ENCODE data around the gene CLIC4. TPM values are rescaled to one million over a fixed set of nuclear protein-coding genes. Genes with fewer than 3 reads are reported as not detected.

The CLIC4 gene
- total and polyA plus RNA-seq, 2 experiments from 2014 or later: 92.5 to 308 TPM

DNA sequence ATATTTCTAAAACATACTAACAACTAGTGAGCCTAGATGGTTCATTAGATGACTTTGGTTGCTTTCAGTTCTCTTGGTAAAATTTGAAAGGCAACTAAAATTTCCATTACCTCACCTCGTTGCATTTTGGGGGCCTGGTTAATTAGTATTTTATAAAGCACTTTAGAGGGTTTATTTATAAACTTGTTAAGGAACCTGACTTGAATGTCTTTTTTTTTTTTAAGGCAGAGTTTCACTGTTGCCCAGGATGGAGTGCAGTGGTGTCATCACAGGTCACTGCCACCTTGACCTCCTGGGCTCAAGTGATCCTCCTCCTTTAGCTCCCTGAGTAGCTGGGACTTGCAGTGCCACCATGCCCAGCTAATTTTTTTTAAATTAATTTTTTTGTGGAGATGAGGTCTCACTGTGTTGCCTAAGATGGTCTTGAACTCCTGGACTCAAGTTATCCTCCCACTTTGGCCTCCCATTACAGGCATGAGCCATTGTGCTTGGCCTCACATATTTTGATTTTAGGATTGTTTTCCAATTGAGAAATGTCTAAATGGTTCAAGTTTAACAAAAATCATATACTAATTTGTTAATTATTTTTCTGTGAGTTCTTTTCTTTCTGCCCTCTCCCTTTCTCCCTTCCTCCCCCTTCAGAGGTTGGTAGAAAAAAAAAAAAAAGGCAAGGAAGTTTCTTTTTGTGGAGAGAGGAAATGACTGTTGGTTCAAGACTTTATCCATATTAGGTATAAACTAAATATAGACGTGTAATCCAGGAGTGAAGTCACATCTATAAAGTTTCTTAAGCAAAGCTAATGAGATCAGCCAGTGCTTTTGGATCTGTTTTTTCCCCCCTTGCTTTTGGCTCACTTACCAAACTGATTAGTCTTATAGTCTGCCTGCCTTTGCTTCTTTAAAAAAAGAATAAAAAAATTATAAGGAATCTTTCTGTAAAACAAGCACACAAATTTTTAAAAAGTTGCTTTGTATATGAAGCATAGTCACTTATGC lies 24.7 kb downstream of the CLIC4 start:
- Mint-ChIP-seq H3K4me1 (peaks cover 12% of the 10 kb centered on the region), H3K4me3 (no peak overlapping the region), H3K27ac (no peak overlapping the region), H3K27me3 (ENCODE audit: insufficient read depth, low read depth, poor library complexity) (peaks cover 4% of the 10 kb centered on the region), H3K36me3 (ENCODE audit: low read depth) (peaks cover 23% of the 10 kb centered on the region; the same call in 2 of the 3 replicates), H3K9me3 (no peaks in the 10 kb centered on the region)
- Histone ChIP-seq H3K79me2 (replicated peaks; ENCODE audit: insufficient read depth) (peaks cover 100% of the 10 kb centered on the region), H3K9me2 (ENCODE audit: insufficient read depth) (no peaks in the 10 kb centered on the region), H3K27me3 (ENCODE audit: insufficient read depth) (no peaks in the 10 kb centered on the region), H3F3A (replicated peaks; ENCODE audit: low read depth) (no peaks in the 10 kb centered on the region), H3K4me2 (no peak overlapping the region), H3K4me1 (ENCODE audit: insufficient read depth) (peaks cover 23% of the 10 kb centered on the region), H4K20me1 (replicated peaks; ENCODE audit: insufficient read depth) (peaks cover 42% of the 10 kb centered on the region), H3K4me3 (no peak overlapping the region), H3K36me3 (ENCODE audit: insufficient read depth) (no peaks in the 10 kb centered on the region), H3K27ac (ENCODE audit: low read depth) (peak overlapping the region; percentile 20), H2AFZ (no peak overlapping the region)
- no peak for ATAC-seq
- no peak for DNase-seq (ENCODE audit: low spot score)
- no peak for TF ChIP-seq STAT1 (IDR thresholded peaks at IDR 0.05; ENCODE audit: unreplicated experiment)
- TF ChIP-seq, protein P1, sequence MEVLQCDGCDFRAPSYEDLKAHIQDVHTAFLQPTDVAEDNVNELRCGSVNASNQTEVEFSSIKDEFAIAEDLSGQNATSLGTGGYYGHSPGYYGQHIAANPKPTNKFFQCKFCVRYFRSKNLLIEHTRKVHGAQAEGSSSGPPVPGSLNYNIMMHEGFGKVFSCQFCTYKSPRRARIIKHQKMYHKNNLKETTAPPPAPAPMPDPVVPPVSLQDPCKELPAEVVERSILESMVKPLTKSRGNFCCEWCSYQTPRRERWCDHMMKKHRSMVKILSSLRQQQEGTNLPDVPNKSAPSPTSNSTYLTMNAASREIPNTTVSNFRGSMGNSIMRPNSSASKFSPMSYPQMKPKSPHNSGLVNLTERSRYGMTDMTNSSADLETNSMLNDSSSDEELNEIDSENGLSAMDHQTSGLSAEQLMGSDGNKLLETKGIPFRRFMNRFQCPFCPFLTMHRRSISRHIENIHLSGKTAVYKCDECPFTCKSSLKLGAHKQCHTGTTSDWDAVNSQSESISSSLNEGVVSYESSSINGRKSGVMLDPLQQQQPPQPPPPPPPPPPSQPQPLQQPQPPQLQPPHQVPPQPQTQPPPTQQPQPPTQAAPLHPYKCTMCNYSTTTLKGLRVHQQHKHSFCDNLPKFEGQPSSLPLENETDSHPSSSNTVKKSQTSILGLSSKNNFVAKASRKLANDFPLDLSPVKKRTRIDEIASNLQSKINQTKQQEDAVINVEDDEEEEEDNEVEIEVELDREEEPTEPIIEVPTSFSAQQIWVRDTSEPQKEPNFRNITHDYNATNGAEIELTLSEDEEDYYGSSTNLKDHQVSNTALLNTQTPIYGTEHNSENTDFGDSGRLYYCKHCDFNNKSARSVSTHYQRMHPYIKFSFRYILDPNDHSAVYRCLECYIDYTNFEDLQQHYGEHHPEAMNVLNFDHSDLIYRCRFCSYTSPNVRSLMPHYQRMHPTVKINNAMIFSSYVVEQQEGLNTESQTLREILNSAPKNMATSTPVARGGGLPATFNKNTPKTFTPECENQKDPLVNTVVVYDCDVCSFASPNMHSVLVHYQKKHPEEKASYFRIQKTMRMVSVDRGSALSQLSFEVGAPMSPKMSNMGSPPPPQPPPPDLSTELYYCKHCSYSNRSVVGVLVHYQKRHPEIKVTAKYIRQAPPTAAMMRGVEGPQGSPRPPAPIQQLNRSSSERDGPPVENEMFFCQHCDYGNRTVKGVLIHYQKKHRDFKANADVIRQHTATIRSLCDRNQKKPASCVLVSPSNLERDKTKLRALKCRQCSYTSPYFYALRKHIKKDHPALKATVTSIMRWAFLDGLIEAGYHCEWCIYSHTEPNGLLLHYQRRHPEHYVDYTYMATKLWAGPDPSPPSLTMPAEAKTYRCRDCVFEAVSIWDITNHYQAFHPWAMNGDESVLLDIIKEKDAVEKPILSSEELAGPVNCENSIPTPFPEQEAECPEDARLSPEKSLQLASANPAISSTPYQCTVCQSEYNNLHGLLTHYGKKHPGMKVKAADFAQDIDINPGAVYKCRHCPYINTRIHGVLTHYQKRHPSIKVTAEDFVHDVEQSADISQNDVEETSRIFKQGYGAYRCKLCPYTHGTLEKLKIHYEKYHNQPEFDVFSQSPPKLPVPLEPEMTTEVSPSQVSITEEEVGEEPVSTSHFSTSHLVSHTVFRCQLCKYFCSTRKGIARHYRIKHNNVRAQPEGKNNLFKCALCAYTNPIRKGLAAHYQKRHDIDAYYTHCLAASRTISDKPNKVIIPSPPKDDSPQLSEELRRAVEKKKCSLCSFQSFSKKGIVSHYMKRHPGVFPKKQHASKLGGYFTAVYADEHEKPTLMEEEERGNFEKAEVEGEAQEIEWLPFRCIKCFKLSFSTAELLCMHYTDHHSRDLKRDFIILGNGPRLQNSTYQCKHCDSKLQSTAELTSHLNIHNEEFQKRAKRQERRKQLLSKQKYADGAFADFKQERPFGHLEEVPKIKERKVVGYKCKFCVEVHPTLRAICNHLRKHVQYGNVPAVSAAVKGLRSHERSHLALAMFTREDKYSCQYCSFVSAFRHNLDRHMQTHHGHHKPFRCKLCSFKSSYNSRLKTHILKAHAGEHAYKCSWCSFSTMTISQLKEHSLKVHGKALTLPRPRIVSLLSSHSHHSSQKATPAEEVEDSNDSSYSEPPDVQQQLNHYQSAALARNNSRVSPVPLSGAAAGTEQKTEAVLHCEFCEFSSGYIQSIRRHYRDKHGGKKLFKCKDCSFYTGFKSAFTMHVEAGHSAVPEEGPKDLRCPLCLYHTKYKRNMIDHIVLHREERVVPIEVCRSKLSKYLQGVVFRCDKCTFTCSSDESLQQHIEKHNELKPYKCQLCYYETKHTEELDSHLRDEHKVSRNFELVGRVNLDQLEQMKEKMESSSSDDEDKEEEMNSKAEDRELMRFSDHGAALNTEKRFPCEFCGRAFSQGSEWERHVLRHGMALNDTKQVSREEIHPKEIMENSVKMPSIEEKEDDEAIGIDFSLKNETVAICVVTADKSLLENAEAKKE (CRISPR knock-in tag; IDR thresholded peaks at IDR 0.05): no peak

DNA sequence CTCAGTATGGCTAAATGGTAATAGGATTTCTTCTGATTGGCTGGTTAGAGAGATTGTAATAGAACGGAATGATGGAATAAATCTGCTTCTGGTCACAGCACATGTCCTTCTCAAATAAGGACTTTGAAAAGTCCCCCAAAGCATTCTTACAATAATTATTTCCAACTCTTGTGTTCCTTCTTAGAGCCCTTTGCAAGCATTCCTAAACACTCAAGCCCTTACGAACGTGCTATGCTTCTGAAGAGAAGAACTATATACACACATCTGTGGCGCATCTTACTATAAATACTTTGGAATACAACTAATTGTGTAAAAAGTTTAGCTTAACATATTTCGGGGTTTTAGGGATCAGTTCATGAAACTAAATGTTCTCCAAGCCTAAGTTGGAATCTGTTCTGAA lies 25.6 kb downstream of the CLIC4 start:
- H3K79me2 ChIP-seq (replicated peaks; ENCODE audit: insufficient read depth): peaks cover 100% of the 10 kb centered on the region
- no peak for ATAC-seq
- no peak overlapping the region for H2AFZ ChIP-seq
- no peaks in the 10 kb centered on the region for H3F3A ChIP-seq (replicated peaks; ENCODE audit: low read depth)
- peaks cover 18% of the 10 kb centered on the region; the same call in 1 of the 2 replicates for H3K4me1 ChIP-seq (ENCODE audit: insufficient read depth)
- no peaks in the 10 kb centered on the region for H3K36me3 ChIP-seq (ENCODE audit: insufficient read depth)
- Mint-ChIP-seq H3K36me3 (ENCODE audit: low read depth) (peaks cover 27% of the 10 kb centered on the region; the same call in 2 of the 3 replicates), H3K27ac (peak overlapping the region; percentile 6; the same call in 1 of the 2 replicates), H3K9me3 (no peaks in the 10 kb centered on the region), H3K4me1 (peaks cover 10% of the 10 kb centered on the region; the same call in 2 of the 3 replicates), H3K27me3 (ENCODE audit: insufficient read depth, low read depth, poor library complexity) (peaks cover 4% of the 10 kb centered on the region), H3K4me3 (no peak overlapping the region)
- H3K9me2 ChIP-seq (ENCODE audit: insufficient read depth): no peaks in the 10 kb centered on the region
- peak overlapping the region; percentile 20 for H3K27ac ChIP-seq (ENCODE audit: low read depth)
- H3K27me3 ChIP-seq (ENCODE audit: insufficient read depth): no peaks in the 10 kb centered on the region
- H3K4me2 ChIP-seq: no peak overlapping the region
- H4K20me1 ChIP-seq (replicated peaks; ENCODE audit: insufficient read depth): peaks cover 48% of the 10 kb centered on the region
- no peak overlapping the region for H3K4me3 ChIP-seq
- DNase-seq (ENCODE audit: low spot score): no peak
- TF ChIP-seq, protein P1 (CRISPR knock-in tag; IDR thresholded peaks at IDR 0.05): no peak
- no peak for TF ChIP-seq POLR2AphosphoS5 (IDR thresholded peaks at IDR 0.05; ENCODE audit: low read depth)

Data from GM23338 (cell line).